Stimulated activated CD4-positive, alpha-beta T cell treated with anti-CD3 and anti-CD28 coated beads, TNF-alpha, amount 100 ng/mL, for 48 hours (primary cell): ENCODE measurements around the gene NLRP9.
A peak's percentile ranks its signal among the peaks of the same experiment; 100 is the strongest.

Source experiments
- DNase-seq, 3 donors: peaks; one replicate each; pipeline ENCODE4 v3.0.0-alpha.2; 2020; ENCODE audit warnings: low read depth in 3 of 3

NLRP9 gene

DNA sequence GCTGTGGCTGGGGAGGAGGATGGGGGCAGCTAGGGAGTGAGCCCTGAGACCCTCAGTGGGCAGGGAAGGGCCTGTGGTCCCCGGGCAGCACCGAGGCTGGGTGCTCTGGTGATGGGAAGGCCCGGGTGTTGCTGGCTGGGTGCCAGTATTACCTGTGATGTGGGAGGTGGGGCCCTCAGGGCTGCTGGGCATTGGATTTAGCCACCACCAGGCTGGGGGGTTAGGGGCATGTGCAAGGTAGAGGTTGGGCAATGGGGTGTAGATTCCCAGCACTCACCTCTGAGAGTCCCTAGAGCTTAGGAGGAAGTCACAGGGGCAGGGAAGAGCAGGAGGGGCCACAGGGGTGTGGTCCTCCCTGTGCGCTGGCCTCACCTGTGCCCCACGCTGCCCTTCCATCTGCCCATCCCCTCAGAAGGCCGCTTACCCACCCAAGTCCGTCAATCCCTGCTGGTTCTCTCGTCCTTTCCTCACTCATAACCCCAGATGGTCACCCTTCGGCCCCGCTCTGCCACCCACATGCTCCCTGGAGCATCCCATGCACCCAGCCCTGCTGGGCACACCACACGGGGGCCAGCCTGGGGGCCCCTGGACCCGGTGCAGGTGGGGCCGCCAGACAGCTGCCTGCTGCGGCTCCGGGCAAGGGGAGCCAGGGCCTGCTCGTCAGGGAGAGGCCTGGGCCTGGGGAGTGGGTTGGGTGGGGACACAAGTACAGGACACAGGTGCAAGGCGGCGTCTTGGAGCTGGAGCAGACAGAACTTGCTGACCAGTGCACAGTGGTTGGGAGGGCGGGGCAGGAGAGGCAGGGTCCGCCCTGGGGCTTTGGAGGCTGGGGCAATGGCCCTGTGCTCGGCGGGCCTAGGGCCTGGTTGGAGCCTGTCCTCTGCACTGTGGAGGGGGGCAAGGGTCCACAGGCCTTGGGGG, 50.7 kb downstream of the NLRP9 start:
- no peak for DNase-seq

DNA sequence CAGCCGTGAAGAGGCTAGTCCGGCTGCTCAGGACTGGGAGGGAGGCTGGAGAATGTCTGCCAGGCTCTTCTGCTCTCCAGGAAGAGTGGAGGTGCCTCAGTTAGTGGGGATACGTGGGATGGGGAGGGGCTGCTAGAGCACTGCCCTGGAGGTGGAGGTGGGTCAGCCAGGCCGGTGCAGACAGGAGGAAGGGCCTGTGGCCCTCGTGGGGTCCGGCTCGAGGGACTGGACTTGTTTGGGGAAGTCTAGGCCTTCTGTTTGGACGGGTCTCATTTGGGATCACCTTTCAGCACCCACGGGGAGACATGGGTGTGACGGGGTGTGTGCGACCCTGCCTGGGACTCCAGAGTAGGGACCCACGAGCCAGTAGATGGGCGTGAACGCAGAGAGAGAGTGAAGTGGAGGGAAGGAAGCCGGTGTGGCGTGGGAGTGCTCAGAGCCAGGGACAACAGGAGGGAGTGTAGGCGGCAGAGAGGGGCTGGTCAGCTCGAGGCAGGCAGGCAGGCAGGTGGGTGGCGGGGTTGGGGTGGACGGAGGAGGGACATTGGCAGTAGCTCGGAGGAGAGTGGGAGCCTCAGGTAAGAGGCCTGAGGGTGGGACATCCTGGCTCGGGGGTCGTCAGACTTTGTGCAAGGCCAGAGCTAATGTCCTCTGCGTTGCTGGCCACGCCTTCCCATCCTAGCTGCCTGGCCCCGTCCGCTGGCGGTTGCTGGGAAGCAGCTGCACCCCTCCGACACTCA, 51.7 kb downstream of the NLRP9 start:
- no peak for DNase-seq

DNA sequence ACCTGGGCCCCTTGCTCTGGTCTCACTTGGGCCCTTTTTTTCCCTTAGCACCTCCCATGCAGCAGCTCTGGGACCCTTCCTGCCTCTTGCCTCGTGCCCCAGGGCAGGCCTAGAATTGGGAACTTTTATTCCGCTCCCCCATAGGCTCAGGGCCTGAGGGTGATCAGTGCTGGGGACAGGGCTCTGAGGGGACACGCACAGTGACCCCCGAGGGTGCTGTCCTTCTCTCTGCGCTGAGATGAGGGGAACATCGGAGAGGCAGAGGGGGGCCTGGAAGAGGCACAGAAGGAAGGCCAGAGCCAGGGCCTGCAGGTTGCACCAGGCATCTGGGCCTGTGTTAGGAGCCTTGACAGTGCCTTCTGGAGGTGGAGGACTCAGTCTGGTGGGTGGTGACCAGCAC, 52.4 kb downstream of the NLRP9 start:
- DNase-seq = no peak

DNA sequence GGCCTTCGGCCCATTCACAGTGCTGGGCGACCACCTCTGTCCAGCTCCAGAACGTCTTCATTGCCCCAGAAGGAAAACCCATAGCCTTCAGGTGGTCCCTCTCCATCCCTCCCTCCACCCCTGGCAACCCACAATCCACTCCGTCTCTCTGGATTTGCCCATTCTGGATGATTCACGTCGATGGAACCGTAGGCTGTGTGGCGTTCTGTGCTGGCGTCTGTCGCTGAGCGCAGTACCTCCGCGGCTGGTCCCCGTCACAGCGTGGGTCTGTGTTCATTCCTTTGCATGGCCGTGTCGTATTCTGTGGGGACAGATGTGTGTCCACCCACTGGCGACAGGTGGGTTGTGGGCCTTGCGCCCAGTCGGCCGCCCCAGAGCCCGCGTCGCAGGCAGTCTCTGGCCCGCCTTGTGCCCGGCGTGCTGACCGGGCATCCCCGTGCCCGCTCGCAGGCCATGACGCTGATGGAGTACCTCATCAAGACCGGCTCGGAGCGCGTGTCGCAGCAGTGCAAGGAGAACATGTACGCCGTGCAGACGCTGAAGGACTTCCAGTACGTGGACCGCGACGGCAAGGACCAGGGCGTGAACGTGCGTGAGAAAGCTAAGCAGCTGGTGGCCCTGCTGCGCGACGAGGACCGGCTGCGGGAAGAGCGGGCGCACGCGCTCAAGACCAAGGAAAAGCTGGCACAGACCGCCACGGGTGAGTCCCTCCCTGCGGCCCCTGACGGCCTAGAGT, 53.1 kb downstream of the NLRP9 start:
- no peak for DNase-seq

DNA sequence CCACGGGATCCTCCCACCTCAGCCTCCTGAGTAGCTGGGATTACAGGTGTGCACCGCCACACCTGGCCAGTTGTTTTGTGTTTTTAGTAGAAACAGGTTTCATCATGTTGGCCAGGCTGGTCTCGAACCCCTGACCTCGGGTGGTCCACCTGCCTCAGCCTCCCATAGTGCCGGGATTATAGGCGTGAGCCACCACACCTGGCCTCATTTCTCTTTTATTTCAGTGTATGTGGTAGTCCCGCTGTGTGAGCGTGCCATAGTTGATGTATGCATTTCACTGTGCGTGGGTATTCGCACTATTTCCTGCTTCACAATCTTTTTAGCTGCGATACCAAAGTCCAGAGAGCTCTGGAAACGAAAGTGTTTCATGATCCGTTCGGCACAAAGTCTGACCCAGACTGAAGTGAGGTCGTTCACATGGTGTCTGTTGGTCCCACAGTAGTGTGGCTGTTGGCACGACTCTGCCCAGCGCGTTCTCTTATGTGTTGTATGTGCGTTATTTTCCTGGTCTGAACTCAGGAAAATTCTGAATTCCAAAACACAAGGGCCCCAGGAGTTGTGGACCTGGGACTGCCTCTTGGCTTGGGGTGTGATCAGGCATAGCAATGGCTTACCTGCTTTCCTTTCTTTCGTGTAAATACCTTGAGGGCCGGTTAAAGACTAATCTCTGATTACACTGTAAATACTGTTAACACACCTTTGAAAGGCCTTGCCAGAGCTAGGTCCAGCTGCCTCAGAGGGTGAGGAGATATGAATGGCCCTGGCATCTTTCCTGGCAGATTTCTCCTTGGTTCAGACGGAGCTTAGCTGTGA, 54.5 kb downstream of the NLRP9 start:
- DNase-seq = no peak

DNA sequence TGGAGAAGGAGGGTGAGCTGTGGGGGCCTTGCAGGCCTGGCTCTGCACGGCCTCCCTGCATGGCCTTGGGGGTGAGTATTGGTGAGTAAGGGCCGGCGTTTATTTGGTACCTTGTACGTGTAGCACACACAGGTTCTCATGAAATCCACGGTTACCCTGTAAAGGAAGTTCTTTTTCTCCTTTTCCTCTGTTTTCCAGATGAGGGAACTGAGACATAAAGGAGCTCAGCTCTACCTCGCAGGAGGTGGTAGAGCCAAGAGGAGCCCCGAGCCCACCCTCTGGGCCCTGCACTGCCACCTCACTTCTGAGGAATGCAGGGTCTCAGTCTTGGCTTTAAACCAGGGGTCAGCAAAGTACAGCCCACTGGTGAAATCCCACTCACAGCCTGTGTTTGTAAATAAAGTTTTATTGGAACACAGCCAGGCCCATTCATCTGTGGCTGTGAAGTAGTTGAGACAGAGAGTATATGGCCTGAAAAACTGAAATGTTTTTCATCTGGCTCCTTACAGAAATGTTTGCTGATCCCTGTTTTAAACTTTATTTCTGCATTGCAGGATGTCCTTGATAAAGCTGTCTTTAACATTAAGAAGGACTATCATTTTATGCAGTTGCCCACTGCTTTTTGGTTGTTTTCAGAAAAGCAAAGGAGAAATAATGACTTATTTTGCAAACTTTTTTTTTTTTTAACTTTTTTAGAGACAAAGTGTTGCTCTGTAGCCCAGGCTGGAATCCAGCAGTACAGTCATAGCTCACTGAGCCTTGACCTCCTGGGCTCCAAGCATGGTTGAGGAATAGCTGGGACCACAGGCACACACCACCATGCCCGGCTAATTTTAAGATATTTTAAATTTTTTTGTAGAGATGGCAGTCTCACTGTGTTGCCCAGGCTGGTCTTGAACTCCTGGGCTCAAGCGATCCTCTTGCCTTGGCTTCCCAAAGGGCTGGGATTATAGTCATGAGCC, 56.8 kb downstream of the NLRP9 start:
- DNase-seq = no peak

DNA sequence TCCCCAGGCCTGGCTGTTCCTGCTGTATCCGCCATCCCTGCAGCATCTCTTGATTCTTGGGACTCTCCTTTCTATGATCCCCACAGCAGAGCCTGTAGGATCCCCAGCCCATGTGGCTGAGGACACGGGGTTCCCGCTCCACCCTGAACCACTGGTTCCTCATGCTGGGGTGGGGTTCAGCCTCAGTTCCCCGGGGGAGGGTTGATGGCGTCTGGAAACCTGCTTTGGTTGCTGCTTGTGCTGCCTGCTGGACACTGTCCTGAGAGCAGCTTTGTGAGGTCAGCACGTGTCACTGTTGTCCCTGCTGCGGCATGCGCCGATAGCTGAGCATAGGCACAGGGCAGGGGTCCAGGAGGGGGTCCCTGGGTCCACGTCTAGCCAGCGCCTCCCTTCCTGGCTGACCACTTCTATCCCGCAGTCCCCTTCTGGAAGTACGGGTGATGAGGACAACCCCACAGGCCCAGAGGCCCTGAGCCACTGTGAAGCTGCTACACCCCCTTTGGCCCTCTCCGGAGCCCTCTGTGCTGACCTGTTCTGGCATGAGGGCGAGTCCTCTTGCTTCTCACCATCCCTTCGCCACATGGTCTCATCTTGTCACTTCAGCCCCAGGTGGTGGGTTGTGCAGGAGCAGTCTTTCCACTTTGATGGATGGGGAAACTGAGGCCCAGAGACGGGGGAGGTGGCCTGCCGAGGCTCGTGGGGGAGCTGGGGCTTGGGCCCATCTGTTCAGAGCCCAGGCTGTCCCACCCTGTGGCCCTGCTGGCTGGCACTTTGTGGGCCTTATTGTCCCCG, 57.7 kb downstream of the NLRP9 start:
- no peak for DNase-seq

DNA sequence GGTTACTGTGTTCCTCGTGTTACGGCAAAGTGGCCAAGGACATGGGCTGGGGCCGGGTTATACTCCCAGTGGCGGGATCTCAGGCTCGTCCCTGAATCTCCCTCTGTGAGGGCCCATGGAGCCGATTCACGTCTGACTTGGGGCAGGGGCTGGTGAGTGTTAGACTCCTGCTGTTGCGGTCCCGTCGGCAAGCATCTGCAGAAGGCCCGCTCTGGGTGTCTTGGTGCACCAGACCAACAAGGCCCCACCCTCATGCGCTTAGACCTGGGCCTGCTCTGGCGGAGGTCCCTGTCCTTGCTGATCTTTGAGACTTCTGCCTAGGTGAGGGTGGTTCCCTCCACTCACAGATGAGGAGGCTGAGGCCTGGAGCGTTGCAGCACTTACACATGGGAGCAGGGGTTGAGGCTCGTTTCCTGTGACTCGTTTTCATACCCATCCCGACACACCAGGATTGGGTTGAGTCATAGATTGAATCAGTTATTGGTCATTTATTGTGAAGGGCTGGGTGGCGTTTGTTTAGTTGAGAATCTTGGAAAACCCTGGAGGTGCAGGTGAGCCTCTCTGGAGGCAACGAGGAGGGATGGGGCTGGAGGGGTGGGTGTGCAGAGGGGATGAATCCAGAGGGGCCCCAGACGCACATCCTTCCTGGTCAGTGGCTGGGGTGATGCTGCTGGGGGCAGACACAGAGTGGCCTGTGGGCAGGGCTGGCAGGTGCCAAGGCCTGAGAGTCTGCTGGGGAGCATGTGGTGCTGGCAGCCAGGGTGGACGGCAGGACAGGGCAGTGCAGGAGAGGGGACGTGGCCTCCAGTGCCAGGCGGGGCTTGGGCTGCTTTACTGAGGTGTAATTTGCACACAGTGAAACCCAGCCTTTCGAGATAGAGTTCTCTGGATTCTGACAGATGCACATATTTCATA, 58.6 kb downstream of the NLRP9 start:
- no peak for DNase-seq

DNA sequence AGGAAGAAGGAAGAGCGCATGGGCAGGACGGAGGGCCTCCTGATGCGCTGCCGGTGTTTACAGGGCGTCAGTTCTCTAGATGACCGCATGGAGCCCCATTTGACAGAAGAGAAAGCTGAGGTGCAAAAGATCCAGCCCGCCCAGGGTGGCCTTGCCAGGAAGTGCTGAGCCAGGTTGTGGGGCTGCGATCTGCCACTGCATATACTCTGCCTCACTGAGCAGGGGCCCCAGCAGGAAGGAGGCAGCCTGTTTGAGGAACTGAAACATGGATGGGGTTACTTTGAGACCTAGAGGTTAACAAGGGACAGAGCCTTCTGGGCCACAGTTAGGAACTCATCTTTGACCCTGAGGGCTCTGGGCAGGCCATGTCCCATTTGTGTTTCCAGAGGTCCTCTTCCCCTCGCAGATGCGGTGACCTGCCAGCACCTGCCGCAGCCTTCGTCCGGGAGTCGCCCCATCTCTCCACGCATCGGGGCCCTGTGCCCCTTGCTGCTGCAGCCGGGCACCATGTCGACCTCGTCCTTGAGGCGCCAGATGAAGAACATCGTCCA, 60.0 kb downstream of the NLRP9 start:
- DNase-seq = no peak

DNA sequence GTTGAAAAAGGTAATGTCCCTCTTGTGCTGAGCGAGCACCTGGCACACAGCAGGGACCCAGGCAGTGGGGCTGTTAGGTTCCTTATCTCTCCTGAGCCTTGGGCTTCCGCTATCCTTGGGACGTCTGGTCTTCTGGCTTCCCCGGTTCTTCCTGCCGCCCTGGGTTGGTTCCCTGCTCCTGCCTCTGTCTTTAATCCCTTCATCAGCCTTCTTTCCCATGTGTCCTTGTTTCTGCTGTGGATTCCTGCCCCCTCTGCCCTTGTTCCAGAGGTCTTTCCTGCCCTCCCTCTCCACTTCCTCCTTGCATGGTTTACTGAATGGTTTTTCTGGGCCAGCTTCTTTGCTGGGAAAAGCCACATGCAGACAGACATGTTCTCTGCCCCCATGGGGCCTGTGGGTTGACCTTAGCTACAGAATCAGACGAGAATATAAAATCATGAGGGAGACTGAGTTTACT, 60.6 kb downstream of the NLRP9 start:
- DNase-seq = no peak

DNA sequence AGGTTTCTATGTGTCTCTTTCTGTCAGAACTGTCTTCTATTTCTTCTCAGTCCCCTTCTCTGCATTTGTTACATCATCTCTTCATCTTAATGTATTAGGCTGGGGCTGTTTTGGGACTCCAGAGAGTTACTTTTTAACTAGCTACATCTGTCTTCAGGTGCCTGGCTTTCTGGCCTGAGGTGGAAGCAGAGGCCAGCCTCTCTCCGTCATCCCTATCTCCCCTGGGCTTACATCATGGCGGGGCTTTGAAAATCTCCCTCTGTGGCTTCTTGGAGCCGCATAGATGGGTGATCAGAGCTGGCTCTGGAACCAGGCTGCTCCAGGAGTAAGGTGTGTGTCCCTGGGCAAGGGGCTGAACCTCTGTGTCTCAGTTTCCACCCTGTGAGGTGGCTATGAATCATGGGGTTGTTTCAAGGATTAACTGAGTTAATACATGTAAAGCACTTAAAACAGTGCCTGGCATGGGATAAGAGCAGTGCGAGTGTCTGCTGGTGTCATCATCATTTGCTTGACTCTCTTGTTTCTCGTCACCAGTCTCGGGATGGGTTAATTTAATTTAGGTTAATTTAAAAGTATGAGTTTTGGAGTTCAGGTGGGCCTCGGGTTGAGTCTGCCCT, 61.2 kb downstream of the NLRP9 start:
- DNase-seq = no peak

DNA sequence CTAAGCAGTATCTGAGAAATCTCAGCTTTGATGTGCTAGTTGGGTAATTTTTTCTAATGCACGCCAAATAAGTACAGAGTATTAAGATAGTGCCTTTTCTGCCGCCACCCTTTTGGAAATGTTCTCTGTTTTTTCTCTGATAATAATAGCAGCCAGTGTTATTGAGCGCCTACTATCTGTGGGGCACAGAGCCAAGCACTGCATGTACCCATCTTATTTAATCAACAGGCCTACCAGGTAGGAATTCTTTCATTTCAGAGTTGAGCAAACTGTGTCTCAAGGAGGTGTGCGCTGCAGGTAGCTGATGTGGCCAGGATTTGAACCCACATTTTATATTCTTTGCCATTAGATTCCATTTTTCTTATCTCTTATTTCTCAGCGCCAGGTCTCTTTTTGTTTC, 61.8 kb downstream of the NLRP9 start:
- no peak for DNase-seq

DNA sequence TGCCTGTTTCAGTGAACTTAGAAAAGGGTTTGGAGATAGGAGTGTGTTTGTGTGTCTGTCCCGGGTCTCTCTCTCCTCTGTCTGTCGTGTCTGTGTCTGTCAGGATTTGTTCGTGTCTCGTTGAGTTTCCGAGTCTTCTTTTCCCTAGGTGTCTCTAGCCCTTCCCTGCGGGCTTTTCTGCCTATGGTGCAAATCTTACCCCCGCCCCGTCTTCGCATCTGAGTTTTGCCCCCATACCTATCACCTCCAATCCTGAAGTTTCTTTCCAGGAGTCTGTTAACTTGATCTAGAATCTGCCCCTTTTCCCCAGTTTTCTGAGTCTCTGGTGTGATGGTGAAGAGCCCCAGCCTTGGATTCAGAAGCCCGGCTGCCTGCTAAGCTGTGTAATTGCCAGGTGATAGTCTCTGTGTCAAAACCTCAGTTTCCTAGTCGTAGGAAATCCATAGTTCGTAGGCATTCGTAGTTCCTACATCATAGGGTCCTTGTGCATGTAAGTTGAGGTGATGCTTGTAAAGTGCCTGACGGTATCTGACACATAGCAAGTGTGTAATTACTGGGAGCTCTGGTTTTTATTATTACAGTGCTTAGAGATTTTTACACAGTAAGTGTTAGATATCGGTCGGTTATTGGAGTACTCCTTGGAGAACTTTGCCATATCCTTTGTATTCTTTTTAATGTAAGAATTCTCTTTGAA, 62.4 kb downstream of the NLRP9 start:
- DNase-seq = no peak

DNA sequence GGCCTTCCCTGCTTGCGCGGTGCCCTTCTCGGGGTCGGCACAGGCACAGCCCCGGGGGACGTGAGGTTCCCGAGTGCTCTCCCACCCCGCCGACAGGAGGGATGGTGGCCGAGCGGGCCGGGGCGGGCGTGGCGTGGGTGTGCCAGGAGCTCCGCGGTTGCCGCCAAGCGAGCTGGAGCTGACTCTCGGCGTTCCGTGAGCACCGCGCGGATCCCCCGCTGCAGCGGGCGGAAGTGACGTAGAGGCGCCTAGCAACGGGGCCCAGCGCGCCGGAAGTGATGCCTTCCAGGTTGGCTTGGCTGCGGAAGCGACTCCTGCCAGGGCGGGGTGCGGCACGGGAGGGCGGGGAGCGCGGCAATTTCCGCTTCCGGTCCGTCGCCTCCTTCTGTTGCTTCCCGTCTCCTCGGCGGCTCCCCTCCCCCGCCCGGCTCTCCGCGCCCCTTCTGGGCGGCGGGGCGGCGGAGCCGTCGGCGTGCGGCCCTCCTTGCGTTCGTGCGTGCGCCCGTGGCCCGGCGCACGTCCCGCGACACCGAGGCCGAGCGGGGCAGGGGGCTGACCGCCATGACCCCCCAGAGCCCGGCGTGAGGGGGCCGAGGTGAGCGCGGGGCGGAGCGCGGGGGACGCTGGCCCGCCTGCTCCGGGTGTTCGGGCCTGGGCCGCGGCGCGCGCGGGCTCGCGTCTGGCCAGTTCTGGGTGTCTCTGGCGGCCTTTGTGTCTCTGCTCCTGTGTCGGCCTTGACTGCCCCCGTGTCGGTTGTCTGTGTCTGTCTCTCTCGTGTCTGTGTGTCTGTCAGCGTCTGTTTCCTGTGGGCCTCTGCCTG, 63.2 kb downstream of the NLRP9 start, which contains the start of gene EPN1:
EPN1 (plus strand) TSS at position 386 of the 820 bp plus-strand sequence. CDS start 3,402 bp downstream, outside the sequence.
- DNase-seq = peak; percentile 96 to 97 (median 97)

DNA sequence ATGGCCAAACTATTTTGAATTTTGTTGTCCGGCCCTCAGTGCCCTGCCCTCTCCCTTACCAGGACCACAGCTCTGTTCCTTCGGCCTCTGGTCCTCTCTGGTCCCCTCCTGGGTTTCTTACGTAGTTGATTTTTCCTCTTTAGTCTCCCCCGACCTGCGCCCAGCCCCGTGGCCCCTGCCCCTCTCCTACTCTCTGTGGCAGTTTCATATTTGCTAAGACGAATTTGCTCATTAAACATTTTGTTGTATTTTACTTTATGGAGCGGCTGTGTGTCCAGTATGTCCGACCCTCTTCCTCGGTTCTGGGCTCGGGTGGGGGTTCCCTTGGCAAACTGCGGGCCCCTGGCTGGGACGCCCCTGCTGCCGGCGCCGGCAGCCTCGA, 63.8 kb downstream of the NLRP9 start:
- no peak for DNase-seq

DNA sequence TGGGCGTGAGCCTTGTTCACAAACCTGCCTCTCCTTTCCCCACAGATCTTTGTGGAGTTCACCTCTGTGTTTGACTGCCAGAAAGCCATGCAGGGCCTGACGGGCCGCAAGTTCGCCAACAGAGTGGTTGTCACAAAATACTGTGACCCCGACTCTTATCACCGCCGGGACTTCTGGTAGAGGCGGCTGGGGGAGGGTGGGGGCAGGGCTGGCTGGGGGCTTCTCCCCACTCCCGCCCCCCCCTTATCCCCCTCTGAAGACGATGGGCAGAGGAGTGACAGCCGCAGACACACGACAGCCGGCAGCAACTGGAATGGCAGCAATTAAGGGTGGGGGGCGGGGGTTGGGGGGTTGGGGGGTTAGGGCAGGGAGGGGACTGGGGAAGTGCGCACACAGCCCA, 64.3 kb downstream of the NLRP9 start:
- no peak for DNase-seq
